KMS-11 (cell line): ENCODE results near the gene CCSER1.

Source experiments
- H2AFZ ChIP-seq: fragments of 200-600 bp; sonication (generic); 2 replicates; pipeline ENCODE4 v1.6.1; 2016; ENCODE audit warnings: antibody characterized with exemption, mixed run types, low read depth
- H3K27ac ChIP-seq: fragments of 200-600 bp; sonication (generic); 2 replicates; pipeline ENCODE4 v1.6.1; 2016; ENCODE audit warnings: mild to moderate bottlenecking, mixed run types
- H3K27me3 ChIP-seq: fragments of 200-600 bp; sonication (generic); 2 replicates; pipeline ENCODE4 v1.6.1; 2017; ENCODE audit warnings: mild to moderate bottlenecking, low read depth, mixed run types, moderate library complexity; ENCODE audit not compliant: insufficient read depth
- H3K36me3 ChIP-seq: fragments of 200-600 bp; sonication (generic); 2 replicates; pipeline ENCODE4 v1.6.1; 2017; ENCODE audit warnings: mild to moderate bottlenecking, mixed run types; ENCODE audit not compliant: insufficient read depth
- H3K4me1 ChIP-seq: fragments of 200-600 bp; sonication (generic); 2 replicates; pipeline ENCODE4 v1.6.1; 2016; ENCODE audit warnings: mild to moderate bottlenecking, low read depth, mixed run types; ENCODE audit not compliant: poor library complexity, severe bottlenecking
- H3K4me2 ChIP-seq: fragments of 200-600 bp; sonication (generic); 2 replicates; pipeline ENCODE4 v1.7.0; 2016; ENCODE audit warnings: mild to moderate bottlenecking, mixed run types
- H3K4me3 ChIP-seq: fragments of 200-600 bp; sonication (generic); IDR thresholded peaks from 2 replicates; pipeline ENCODE4 v1.6.1; 2017; ENCODE audit warnings: low read depth, low read length, mixed read lengths; ENCODE audit not compliant: insufficient read depth
- H3K79me2 ChIP-seq: fragments of 200-600 bp; sonication (generic); 2 replicates; pipeline ENCODE4 v1.6.1; 2016; ENCODE audit warnings: low read depth, mixed run types; ENCODE audit not compliant: insufficient read depth
- H3K9ac ChIP-seq: fragments of 200-600 bp; sonication (generic); 2 replicates; pipeline ENCODE4 v1.6.1; 2016; ENCODE audit warnings: mild to moderate bottlenecking, mixed run types
- H4K20me1 ChIP-seq: fragments of 200-600 bp; sonication (generic); 2 replicates; pipeline ENCODE4 v1.6.1; 2016; ENCODE audit warnings: mild to moderate bottlenecking, mixed run types; ENCODE audit not compliant: insufficient read depth
- TF ChIP-seq, protein P1 (sequence below): fragments of 200-600 bp; sonication (generic); conservative IDR thresholded peaks from 2 replicates; pipeline ENCODE4 v1.6.1; 2017; ENCODE audit warnings: low read depth, mild to moderate bottlenecking, antibody characterized with exemption, low read length, moderate library complexity, mixed read lengths

CCSER1 gene

DNA sequence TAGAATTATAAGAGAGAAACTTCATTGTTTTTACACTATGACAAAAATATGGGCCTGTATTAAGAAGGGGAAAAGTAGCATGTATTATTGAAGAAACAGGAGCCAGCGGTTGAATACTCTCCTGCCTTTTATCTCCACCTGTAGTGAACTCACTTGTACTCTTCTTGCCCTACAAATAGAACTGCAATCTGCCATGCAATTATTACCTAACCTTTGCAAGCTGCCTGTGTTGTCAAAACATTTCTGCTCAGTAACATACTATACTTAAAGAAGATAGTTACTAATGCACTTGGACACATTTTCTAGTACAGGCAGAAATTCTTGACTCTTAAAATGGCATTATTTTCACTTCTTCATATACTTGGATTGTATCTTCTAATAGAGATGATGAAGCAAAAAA lies 1358.2 kb downstream of the CCSER1 start:
- H3K27me3 ChIP-seq: no peaks in the 10 kb centered on the region
- no peaks in the 10 kb centered on the region for H3K4me1 ChIP-seq
- no peak overlapping the region for H3K4me3 ChIP-seq
- no peaks in the 10 kb centered on the region for H3K36me3 ChIP-seq
- no peak overlapping the region for H3K9ac ChIP-seq
- no peak overlapping the region for H3K4me2 ChIP-seq
- H3K79me2 ChIP-seq: no peaks in the 10 kb centered on the region
- no peak overlapping the region for H2AFZ ChIP-seq
- no peaks in the 10 kb centered on the region for H4K20me1 ChIP-seq
- no peak overlapping the region for H3K27ac ChIP-seq
- TF ChIP-seq, protein P1, sequence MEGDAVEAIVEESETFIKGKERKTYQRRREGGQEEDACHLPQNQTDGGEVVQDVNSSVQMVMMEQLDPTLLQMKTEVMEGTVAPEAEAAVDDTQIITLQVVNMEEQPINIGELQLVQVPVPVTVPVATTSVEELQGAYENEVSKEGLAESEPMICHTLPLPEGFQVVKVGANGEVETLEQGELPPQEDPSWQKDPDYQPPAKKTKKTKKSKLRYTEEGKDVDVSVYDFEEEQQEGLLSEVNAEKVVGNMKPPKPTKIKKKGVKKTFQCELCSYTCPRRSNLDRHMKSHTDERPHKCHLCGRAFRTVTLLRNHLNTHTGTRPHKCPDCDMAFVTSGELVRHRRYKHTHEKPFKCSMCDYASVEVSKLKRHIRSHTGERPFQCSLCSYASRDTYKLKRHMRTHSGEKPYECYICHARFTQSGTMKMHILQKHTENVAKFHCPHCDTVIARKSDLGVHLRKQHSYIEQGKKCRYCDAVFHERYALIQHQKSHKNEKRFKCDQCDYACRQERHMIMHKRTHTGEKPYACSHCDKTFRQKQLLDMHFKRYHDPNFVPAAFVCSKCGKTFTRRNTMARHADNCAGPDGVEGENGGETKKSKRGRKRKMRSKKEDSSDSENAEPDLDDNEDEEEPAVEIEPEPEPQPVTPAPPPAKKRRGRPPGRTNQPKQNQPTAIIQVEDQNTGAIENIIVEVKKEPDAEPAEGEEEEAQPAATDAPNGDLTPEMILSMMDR: no peak

DNA sequence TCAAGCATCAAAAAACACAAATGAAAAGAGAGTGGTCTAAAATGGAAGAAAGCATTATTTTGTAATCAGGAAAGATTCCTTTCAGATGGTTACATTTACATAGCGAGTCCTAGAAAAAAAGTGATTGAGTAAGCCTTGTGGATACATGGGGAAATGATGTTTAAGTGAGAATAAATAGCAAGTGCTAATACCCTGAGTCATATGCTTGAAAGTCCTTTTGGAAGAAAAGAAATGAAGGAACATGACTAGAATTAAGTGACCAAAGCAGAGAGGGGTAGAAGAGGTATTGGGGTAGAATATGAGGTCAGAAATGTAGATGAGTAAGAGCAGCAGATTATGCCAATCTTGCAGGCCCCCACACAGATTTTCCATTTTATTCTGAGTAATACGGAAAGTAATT lies 1361.8 kb downstream of the CCSER1 start:
- Histone ChIP-seq H3K27ac (no peak overlapping the region), H3K4me1 (no peaks in the 10 kb centered on the region), H3K4me3 (no peak overlapping the region), H2AFZ (no peak overlapping the region), H4K20me1 (no peaks in the 10 kb centered on the region), H3K4me2 (no peak overlapping the region), H3K36me3 (no peaks in the 10 kb centered on the region), H3K9ac (no peak overlapping the region), H3K79me2 (no peaks in the 10 kb centered on the region), H3K27me3 (no peaks in the 10 kb centered on the region)
- TF ChIP-seq, protein P1: no peak

DNA sequence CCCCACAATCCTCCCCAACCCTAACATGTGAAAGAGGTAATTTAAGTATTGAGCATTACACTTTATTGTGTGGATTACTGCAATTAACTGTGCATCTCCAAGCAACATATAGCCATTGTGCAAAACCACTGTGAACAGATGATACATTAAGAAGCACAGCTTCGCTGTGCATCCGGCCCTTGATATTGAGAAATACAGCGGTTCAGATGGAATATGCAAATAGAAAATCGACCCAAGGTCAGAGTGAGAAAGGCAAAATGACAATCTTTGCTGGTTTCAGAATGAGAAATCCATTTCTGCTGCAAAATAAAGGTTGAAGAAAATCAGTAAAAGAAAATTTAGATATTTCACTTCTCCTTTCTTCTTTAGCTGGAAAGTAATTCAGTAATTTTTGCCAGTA lies 1370.7 kb downstream of the CCSER1 start:
- Histone ChIP-seq H3K27me3 (no peaks in the 10 kb centered on the region), H3K27ac (no peak overlapping the region), H3K4me2 (no peak overlapping the region), H3K36me3 (no peaks in the 10 kb centered on the region), H3K79me2 (no peaks in the 10 kb centered on the region), H3K4me3 (no peak overlapping the region), H3K9ac (no peak overlapping the region), H4K20me1 (no peaks in the 10 kb centered on the region; the same call in 1 of the 2 replicates), H3K4me1 (no peaks in the 10 kb centered on the region), H2AFZ (no peak overlapping the region)
- TF ChIP-seq, protein P1: no peak

DNA sequence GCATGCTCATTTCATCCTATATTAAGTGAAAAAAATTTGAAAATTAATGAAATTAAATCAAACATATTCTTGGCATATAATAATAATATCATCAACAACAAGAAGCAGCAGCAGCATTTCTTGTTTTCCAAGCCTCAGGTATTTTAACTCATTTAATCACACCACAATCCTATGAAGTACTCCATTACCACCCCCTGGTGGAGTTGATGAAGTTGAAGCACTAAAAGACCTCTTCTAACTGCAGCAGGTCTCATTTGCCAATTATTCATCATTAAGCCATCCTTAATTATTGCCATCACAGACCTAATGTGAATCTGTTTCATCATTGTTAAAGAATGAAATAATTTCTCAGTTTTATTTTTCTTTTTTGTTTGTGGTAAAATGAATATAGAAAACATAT lies 1375.2 kb downstream of the CCSER1 start:
- Histone ChIP-seq H2AFZ (no peak overlapping the region), H3K79me2 (no peaks in the 10 kb centered on the region)
- TF ChIP-seq, protein P1: no peak; the same call in 1 of the 2 replicates

More for the DNA sequence above, 1375.2 kb downstream of the CCSER1 start:
- no peak overlapping the region for H3K27ac ChIP-seq
- H3K9ac ChIP-seq: no peak overlapping the region
- H3K27me3 ChIP-seq: no peaks in the 10 kb centered on the region
- no peaks in the 10 kb centered on the region; the same call in 1 of the 2 replicates for H4K20me1 ChIP-seq
- H3K4me3 ChIP-seq: no peak overlapping the region
- no peaks in the 10 kb centered on the region for H3K4me1 ChIP-seq
- no peaks in the 10 kb centered on the region for H3K36me3 ChIP-seq
- no peak overlapping the region for H3K4me2 ChIP-seq
